Neural progenitor cell (in vitro differentiated cells): ENCODE measurements around the gene IRX4.

Experiments
- CTCF ChIP-seq: fragments of 200-600 bp; sonication (generic); IDR thresholded peaks from 2 replicates; pipeline ENCODE4 v1.5.1; 2017; ENCODE audit warnings: antibody characterized with exemption, mild to moderate bottlenecking
- EZH2 ChIP-seq: fragments of 200-600 bp; sonication (generic); IDR thresholded peaks from 2 replicates; pipeline ENCODE4 v1.6.1; 2017; ENCODE audit warnings: antibody characterized with exemption, mild to moderate bottlenecking, moderate library complexity

DNA sequence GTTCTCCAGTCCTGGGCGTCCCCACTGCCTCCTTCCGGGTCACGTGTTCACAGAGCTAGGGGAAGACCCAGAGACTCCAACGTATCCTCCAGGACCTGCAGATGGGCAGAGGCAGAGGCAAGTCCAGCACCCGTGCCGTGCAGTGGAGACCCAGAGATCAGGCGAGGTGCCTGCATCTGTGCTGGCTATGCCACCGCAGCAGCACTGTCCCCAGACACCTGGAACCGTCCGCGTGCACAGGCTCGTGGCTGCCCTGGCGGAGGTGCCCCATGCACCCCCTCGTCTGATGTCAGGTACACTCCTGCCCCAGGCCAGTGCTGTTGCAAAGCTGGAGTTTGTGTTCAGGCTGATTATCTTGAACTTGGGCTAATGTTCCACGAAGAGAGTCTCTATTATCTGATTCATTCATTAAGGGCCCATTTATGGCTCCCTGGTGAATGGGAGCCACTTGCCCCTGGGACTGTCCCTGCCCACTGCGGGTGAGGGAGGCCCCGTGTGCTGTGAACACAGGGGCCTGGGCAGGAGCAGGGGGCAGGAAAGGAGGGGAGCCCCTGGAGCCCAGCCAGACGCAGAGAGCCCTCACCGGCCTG is 13.7 kb downstream of the IRX4 start:
- no peak for TF ChIP-seq CTCF
- TF ChIP-seq EZH2 = no peak
